A549 (cell line): ENCODE results near the gene PCSK6. TPM values are rescaled to one million over a fixed set of nuclear protein-coding genes. Genes with fewer than 3 reads are reported as not detected.

Source experiments
- ATAC-seq, 2 experiments: fragments of 200-7000 bp in 1 of 2; fragments of >200 bp in 1 of 2; cut with Nextera tagmentation in 1 of 2; cut with Tn5 transposase in 1 of 2; 3 replicates each; pipeline versions ENCODE4 v1.8.0 to v1.9.1; 2018 to 2020; ENCODE audit warnings: mild to moderate bottlenecking in 1 of 2, moderate library complexity in 1 of 2
- CTCF ChIA-PET: fragments of 300-600 bp; sonication (Branson Sonifier 250); formaldehyde crosslinking; extraction: SDS; loops from one replicate; lab custom pipeline; 2021; ENCODE audit warnings: antibody characterized with exemption, inconsistent platforms; lab: Yijun Ruan, JAX
- POLR2A ChIA-PET: fragments of 350-600 bp; formaldehyde crosslinking; extraction: SDS; loops from one replicate; lab custom pipeline; 2021; ENCODE audit warnings: antibody characterized with exemption, inconsistent platforms; lab: Yijun Ruan, JAX
- DNase-seq, 2 experiments: peaks; one replicate each; pipeline versions ENCODE4 v3.0.0 to v3.0.0-alpha.2; 2011 to 2016; ENCODE audit warnings: low read depth in 1 of 2, low spot score in 1 of 2
- FAIRE-seq: peaks from 2 replicates; lab custom pipeline; 2011; peaks lifted over from hg19 to GRCh38; lab: Jason Lieb, UNC
- H3K27ac ChIP-seq, 2 experiments: fragments of >200 bp; sonication (Bioruptor Twin); formaldehyde crosslinking; 3 replicates each; pipeline ENCODE4 v1.5.1; 2016 to 2017
- H3K4me1 ChIP-seq: fragments of >200 bp; sonication (Bioruptor Twin); formaldehyde crosslinking; 3 replicates; pipeline ENCODE4 v1.6.1; 2016
- H3K4me2 ChIP-seq: fragments of >200 bp; sonication (Bioruptor Twin); formaldehyde crosslinking; 3 replicates; pipeline ENCODE4 v1.6.1; 2016
- H3K4me3 ChIP-seq: fragments of >200 bp; sonication (Bioruptor Twin); formaldehyde crosslinking; 3 replicates; pipeline ENCODE4 v1.5.1; 2016
- H3K9me3 ChIP-seq: fragments of >200 bp; sonication (Bioruptor Twin); formaldehyde crosslinking; 3 replicates; pipeline ENCODE4 v1.6.1; 2016
- BCL3 ChIP-seq: fragments of >200 bp; sonication (Bioruptor Twin); formaldehyde crosslinking; IDR thresholded peaks from 3 replicates; pipeline ENCODE4 v1.6.1; 2016
- BHLHE40 ChIP-seq: IDR thresholded peaks from 2 replicates; pipeline ENCODE4 v1.6.1; 2012; ENCODE audit warnings: low read depth, low read length, inconsistent platforms
- CBX2 ChIP-seq: fragments of 200-600 bp; sonication (generic); IDR thresholded peaks from 2 replicates; pipeline ENCODE4 v1.6.1; 2016; ENCODE audit warnings: low read depth, mild to moderate bottlenecking, borderline replicate concordance
- CTCF ChIP-seq: fragments of >200 bp; sonication (Bioruptor Twin); formaldehyde crosslinking; IDR thresholded peaks from 3 replicates; pipeline ENCODE4 v1.5.1; 2016
- E2F6 ChIP-seq: IDR thresholded peaks from 2 replicates; pipeline ENCODE4 v1.6.1; 2012; ENCODE audit warnings: low read depth, borderline replicate concordance
- ELK1 ChIP-seq: fragments of 150-350 bp; IDR thresholded peaks from 2 replicates; pipeline ENCODE4 v1.6.1; 2014; ENCODE audit warnings: low read depth, mild to moderate bottlenecking, low read length
- FOSB ChIP-seq: fragments of 250-450 bp; sonication (Bioruptor Pico); IDR thresholded peaks from 2 replicates; pipeline ENCODE4 v1.5.0; 2020; ENCODE audit warnings: mild to moderate bottlenecking, moderate library complexity
- FOSL2 ChIP-seq, 2 experiments: fragments of 450-650 bp in 1 of 2; fragments of >200 bp in 1 of 2; sonication (Bioruptor Twin) in 1 of 2; formaldehyde crosslinking; IDR thresholded peaks; 2 replicates each; pipeline versions ENCODE4 v1.5.0 to v1.6.1; 2016 to 2020; ENCODE audit warnings: mild to moderate bottlenecking in 1 of 2, moderate library complexity in 1 of 2
- FOXS1 ChIP-seq: fragments of 250-450 bp; sonication (Bioruptor Pico); IDR thresholded peaks from 2 replicates; pipeline ENCODE4 v1.5.0; 2020; ENCODE audit warnings: mild to moderate bottlenecking, moderate library complexity
- HDAC2 ChIP-seq: fragments of 200-600 bp; sonication (generic); IDR thresholded peaks from 2 replicates; pipeline ENCODE4 v1.6.1; 2016
- HES2 ChIP-seq: fragments of >200 bp; sonication (Bioruptor Twin); formaldehyde crosslinking; IDR thresholded peaks from 2 replicates; pipeline ENCODE4 v1.6.1; 2016
- HOXB13 ChIP-seq: fragments of 250-450 bp; sonication (Bioruptor Pico); IDR thresholded peaks from 2 replicates; pipeline ENCODE4 v1.5.0; 2020; ENCODE audit warnings: low read depth, mild to moderate bottlenecking, moderate library complexity
- HOXB5 ChIP-seq: fragments of 250-450 bp; sonication (Bioruptor Pico); IDR thresholded peaks from 2 replicates; pipeline ENCODE4 v1.5.0; 2020; ENCODE audit warnings: mild to moderate bottlenecking, moderate library complexity
- JUN ChIP-seq, 2 experiments: fragments of >200 bp; sonication (Bioruptor Twin); formaldehyde crosslinking; IDR thresholded peaks; 2 replicates in 1 of 2; 3 replicates in 1 of 2; pipeline ENCODE4 v1.6.1; 2016 to 2017
- JUNB ChIP-seq: fragments of >200 bp; sonication (Bioruptor Twin); formaldehyde crosslinking; IDR thresholded peaks from 2 replicates; pipeline ENCODE4 v1.6.1; 2016
- KDM1A ChIP-seq: fragments of 200-600 bp; sonication (generic); IDR thresholded peaks from 2 replicates; pipeline ENCODE4 v1.6.1; 2016; ENCODE audit warnings: low read depth, mild to moderate bottlenecking
- KDM5A ChIP-seq: fragments of 200-600 bp; sonication (generic); IDR thresholded peaks from 2 replicates; pipeline ENCODE4 v1.6.1; 2016; ENCODE audit warnings: antibody characterized with exemption, mild to moderate bottlenecking
- MYC ChIP-seq: IDR thresholded peaks from 2 replicates; pipeline ENCODE4 v1.6.1; 2012; ENCODE audit warnings: mild to moderate bottlenecking, inconsistent platforms, low read length, improper control_type of control experiment, borderline replicate concordance
- NFE2L2 ChIP-seq: fragments of 150-350 bp; conservative IDR thresholded peaks from 2 replicates; pipeline ENCODE4 v1.6.1; 2014; ENCODE audit warnings: low read length
- NPAS2 ChIP-seq: fragments of 250-450 bp; sonication (Bioruptor Pico); IDR thresholded peaks from 2 replicates; pipeline ENCODE4 v1.8.0; 2022; ENCODE audit warnings: mild to moderate bottlenecking, moderate library complexity, borderline replicate concordance
- POLR2AphosphoS2 ChIP-seq: conservative IDR thresholded peaks from 2 replicates; pipeline ENCODE4 v1.6.1; 2012; ENCODE audit warnings: low read length, improper control_type of control experiment, inconsistent platforms
- RARB ChIP-seq: fragments of 250-450 bp; sonication (Bioruptor Pico); IDR thresholded peaks from 2 replicates; pipeline ENCODE4 v1.8.0; 2021; ENCODE audit warnings: mild to moderate bottlenecking, moderate library complexity
- REST ChIP-seq: fragments of 200-600 bp; sonication (generic); IDR thresholded peaks from 2 replicates; pipeline ENCODE4 v1.6.1; 2016; ENCODE audit warnings: antibody characterized with exemption, mild to moderate bottlenecking, moderate library complexity
- RNF2 ChIP-seq: fragments of 200-600 bp; sonication (generic); IDR thresholded peaks from 2 replicates; pipeline ENCODE4 v1.6.1; 2016; ENCODE audit warnings: low read depth, mild to moderate bottlenecking, antibody characterized with exemption, moderate library complexity, borderline replicate concordance
- TFCP2L1 ChIP-seq: fragments of 250-450 bp; sonication (Bioruptor Pico); IDR thresholded peaks from 2 replicates; pipeline ENCODE4 v1.5.0; 2021; ENCODE audit warnings: mild to moderate bottlenecking
- WGBS: methylation state at CpG from one replicate; pipeline ENCODE4 v1.1.6; 2017; ENCODE audit errors: missing lambda C conversion rate; 5-methylcytosine and 5-hydroxymethylcytosine counted together
- polyA plus RNA-seq, 4 experiments: library from polyadenylated mRNA; depleted of rRNA in 3 of 4; stranded (reverse); fragments of >200 nt; fragmentation: RNase III in 1 of 4; extraction: RNeasy Plus Mini Kit Qiagen cat#74134 plus additional on column Dnase treatment in 1 of 4; gene quantifications; 2 replicates in 3 of 4; 3 replicates in 1 of 4; pipeline ENCODE4 v1.2.3, GENCODE V29; 2011 to 2017

The PCSK6 gene
- polyA plus RNA-seq, 2 of the 4 experiments (the other 2 are of a cell fraction), result 10.0 to 15.2 TPM

- TF ChIP-seq REST, result no peak
- TF ChIP-seq HDAC2, result no peak
- TF ChIP-seq MYC, result no peak
- no peak for TF ChIP-seq E2F6
- TF ChIP-seq BCL3, result no peak
- no peak for TF ChIP-seq HES2
- TF ChIP-seq JUNB, result no peak
Observed at GRCh38 chr15:101359365-101359947, 130.1 kb downstream of the PCSK6 start (continued).

GRCh38 chr15:101358895-101359294 lies 130.6 kb downstream of the PCSK6 start:
- no peak overlapping the region for H3K4me2 ChIP-seq
- CTCF ChIA-PET, result interaction anchor here (1.1 to 2.0 kb wide), 3 partner anchors 18 to 143 kb away, joined by 3 to 7 read pairs (median 3); no protein-coding TSS in a partner anchor
- no peak overlapping the region for H3K4me3 ChIP-seq
- H3K27ac ChIP-seq, result no peak overlapping the region
- H3K4me1 ChIP-seq, result peaks cover 14% of the 10 kb centered on the region
- POLR2A ChIA-PET, result no interaction called here
- FAIRE-seq (no peak), DNase-seq (no peak), ATAC-seq (peak in 1 of 2 experiments; percentile 24; a peak in 2 of 6 replicates)
- WGBS, result 78% methylated on average over 7 of the region's 7 CpGs
- TF ChIP-seq CTCF, result no peak
- no peak for TF ChIP-seq HOXB13 (CRISPR knock-in tag)
- TF ChIP-seq RARB (CRISPR knock-in tag), result no peak
- TF ChIP-seq TFCP2L1 (CRISPR knock-in tag), result no peak
- no peak for TF ChIP-seq KDM1A
- no peak for TF ChIP-seq FOSB (CRISPR knock-in tag)
- TF ChIP-seq ELK1, result no peak
- TF ChIP-seq FOSL2 (IDR thresholded peaks at IDR 0.05), result no peak
- no peak for TF ChIP-seq FOSL2 (CRISPR knock-in tag; IDR thresholded peaks at IDR 0.05)
- no peak for TF ChIP-seq POLR2AphosphoS2
- no peak for TF ChIP-seq FOXS1 (CRISPR knock-in tag)
- TF ChIP-seq KDM5A, result no peak
- TF ChIP-seq HOXB5 (CRISPR knock-in tag), result no peak
- no peak for TF ChIP-seq JUNB
- no peak for TF ChIP-seq NFE2L2
- TF ChIP-seq BHLHE40, result no peak
- no peak for TF ChIP-seq CBX2
- TF ChIP-seq JUN (IDR thresholded peaks at IDR 0.05), result no peak
- TF ChIP-seq RNF2, result no peak
- no peak for TF ChIP-seq NPAS2 (CRISPR knock-in tag)
- H3K9me3 ChIP-seq, result no peaks in the 10 kb centered on the region
